GM18951 (cell line): ENCODE measurements around the gene IL15RA.
"Not testable (repeated sequence)": the region's sequence is repeated elsewhere in the genome, so short reads cannot be mapped to it uniquely, and the experiment has no call there.

ENCODE experiments used
- POLR2A ChIP-seq: IDR thresholded peaks from 4 replicates; pipeline ENCODE4 v1.6.1; 2011; ENCODE audit warnings: mild to moderate bottlenecking; ENCODE audit not compliant: insufficient read length, insufficient read depth; ENCODE audit errors: extremely low read depth
- in situ Hi-C: fragments of 300-500 bp; cut with MboI; formaldehyde crosslinking; loops from one replicate; pipeline ENCODE4 v1.12.0; 2022; ENCODE audit warnings: low sequenced_read_pairs, mixed read lengths, inconsistent platforms; ENCODE audit not compliant: unreplicated experiment

IL15RA gene

DNA sequence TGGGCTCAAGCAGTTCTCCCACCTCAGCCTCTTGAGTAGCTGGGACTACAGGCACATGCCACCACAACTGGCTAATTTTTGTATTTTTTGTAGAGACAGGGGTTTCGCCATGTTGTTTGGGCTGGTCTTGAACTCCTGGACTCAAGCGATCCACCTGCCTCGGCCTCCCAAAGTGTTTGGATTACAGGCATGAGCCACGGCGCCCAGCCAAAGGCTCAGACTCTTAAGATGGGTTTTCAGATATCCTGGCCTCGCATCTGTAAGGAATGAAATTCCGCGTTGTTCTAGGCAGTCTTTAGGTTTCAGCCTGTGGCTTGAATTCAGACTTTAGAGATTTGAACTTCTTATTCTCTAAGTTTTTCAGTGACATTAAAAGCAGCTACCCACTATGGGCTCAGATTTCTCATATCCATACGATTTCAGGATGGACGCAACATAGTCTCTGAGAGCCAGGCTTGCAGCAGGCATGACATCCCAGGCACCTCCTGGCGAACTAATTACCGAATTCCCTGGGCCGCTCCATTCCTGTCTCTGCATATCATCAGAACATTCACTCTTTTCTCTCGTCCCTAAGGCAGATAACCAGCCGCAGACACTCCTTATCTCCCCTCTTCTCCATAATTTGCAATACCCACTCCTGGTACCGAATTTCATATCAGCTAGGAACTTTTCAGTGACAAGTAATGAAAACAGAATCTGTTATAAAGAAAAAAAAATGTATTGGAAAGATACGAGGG lies 29.7 kb downstream of the IL15RA start:
- in situ Hi-C loops, result no loop called here

DNA sequence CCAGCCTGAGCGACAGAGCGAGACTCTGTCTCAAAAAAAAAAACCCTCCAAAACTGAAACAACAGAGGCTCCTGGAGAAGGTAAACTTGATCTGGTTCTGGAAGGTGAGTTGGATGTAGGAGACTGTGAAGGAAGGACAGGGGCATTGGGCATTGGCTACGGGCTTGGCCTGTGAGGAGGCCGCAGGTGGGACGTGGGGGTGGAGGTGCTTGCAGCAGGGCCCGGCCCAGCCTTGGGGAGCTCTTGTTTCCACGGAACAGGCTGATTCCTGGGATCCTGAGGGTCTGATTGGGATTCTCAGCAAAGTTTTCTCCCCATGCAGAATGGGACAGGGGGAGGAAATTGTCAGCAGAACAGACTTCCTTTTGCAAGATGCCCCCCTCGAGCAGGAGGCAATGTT lies 30.6 kb downstream of the IL15RA start:
- TF ChIP-seq POLR2A, result no peak
- in situ Hi-C loops, result no loop called here

More for the DNA sequence above, 29.7 kb downstream of the IL15RA start:
- TF ChIP-seq POLR2A, result no peak

DNA sequence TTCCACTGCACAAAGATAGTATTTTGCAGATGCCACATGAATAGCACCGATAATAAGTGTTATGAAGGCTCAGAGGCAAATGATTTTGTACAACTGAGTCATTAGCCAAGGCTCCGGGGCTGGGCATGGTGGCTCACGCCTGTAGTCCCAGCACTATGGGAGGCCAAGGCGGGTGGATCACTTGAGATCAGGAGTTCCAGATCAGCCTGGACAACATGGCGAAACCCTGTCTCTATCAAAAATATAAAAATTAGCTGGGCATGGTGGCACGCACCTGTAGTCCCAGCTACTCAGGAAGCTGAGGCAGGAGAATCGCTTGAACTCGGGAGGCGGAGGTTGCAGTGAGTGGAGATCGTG lies 30.9 kb downstream of the IL15RA start:
- in situ Hi-C loops, result not testable (repeated sequence)

DNA sequence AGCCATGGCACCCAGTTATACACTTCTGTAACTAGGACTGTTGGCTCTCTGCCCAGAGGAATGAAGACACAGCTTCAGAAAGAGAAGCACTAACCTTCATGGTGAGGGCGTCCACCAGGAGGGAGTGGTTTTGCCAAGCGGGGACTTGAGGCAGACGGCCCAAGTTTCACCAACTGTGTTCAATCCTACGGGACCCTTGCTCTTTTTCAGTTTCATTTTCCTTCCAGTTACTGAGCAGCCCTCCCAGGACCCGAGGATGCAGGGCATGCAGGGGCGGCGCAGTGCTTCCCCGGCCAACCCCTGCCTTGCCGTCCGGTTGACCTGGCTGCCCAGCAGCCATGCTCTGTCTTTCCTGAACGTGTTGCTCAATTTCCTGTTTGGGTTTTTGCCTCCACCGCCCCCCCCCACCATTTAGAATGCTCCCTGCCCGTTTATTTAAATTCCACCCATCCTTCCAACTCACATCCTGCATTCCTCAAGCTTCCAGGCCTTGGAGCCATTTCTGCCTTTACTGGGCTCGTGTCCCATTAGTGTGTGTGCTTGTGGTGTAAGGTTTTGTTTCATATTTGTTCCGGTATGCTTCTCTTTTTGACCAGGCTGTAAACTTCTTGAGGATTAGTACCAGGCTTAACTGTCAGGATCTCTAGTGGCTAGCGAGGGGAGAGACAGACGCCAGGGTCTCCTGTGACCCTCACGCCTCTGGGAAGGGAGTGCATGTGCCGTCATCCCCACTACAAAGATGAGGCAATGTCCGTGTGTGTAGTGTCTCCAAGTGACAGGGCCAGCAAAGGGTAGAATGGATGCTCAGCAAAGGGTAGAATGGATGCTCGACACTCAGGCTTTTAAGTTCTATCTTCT lies 31.6 kb downstream of the IL15RA start:
- in situ Hi-C loops, result no loop called here
- no peak for TF ChIP-seq POLR2A

DNA sequence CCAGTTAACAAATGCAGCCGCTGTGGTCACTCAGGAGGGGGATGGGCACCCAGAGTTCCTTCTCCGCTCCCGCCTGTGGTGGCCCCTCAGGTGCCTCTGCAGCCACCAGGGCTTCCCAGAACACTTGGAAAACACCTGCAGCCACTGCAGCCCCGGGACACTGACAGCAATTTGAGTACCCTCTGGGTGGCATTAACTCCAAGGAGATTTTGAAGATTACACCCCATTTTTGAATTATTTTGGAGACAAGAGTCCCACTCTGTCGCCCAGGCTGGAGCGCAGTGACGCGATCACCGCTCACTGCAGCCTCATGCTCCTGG lies 32.2 kb downstream of the IL15RA start:
- in situ Hi-C loops, result no loop called here
- TF ChIP-seq POLR2A, result no peak

DNA sequence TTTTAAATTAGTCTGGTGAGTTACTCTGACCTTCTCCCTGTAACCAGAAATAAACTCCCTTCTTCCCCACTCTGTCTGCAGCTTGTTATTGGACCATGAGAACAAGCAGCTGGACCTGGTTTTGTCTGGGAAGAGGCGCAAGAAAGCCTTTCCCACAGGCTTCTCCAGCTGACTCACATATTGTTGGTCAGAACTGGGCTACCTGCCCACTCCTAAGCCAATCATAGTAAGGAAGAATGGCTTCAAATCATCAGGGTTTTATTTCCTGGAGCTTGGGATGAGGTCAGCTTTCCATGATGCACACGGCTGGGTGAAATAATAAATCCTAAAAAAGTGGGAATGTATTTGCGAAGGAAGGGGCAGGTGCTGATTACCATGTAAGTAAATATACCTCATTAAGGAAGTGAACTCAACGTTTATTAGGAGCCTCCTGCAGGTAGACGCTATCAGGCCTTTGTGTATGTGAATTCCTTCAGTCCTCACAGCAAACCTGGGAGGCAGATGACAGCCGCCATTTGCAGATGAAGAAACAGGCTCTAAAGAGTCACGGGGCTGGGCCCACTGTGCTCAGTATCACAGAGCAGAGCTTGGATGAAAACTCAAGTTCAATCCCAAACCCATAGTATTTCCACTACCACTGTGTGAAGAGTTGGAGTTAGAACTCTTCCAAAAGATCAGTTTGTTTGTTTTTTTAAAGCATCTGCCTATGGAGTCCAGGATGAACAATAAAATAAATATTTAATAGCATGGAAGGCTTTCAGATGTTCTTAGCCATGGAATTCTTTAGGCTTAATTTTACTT lies 32.8 kb downstream of the IL15RA start:
- no peak for TF ChIP-seq POLR2A
- in situ Hi-C loops, result no loop called here

DNA sequence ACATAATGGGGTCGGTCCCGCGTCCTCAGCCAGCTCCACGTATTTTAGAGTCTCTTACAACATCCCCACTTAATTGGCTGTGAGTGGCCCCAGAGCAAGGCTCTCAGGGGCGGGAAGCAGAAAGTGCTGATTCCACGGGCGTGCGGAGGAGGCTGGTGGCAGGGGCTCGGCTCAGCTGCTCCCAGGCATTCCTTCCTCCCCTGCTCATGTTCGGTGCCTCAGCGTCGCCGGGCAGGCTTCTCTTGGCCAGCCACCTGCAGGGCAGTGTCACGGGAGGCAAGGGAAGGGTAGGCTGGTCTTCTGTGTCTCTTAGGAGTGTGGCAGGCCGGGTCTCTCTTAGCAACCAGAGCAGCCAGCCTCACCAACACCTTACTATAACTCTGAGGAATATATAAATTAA lies 33.8 kb downstream of the IL15RA start:
- no peak for TF ChIP-seq POLR2A
- in situ Hi-C loops, result no loop called here

DNA sequence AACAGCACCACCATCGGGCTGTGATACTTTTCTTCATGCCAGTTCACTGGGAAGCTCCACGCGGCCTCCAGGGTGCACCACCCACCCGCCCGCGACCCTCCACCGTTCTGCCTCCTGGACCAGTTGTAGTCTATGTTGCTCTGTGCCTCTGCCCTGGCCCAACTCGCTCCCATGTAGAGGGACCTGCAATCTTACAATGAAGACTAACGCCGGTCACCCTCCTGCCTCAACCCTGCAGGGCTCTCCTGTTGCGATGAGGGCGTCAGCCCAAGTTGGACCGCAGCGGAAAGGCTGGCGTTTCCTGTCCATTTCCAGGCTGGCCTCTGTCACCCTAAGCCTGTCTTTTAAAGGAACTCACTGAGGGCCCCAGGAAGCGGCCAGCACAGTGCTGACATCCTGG lies 34.9 kb downstream of the IL15RA start:
- no peak for TF ChIP-seq POLR2A
- in situ Hi-C loops, result no loop called here

DNA sequence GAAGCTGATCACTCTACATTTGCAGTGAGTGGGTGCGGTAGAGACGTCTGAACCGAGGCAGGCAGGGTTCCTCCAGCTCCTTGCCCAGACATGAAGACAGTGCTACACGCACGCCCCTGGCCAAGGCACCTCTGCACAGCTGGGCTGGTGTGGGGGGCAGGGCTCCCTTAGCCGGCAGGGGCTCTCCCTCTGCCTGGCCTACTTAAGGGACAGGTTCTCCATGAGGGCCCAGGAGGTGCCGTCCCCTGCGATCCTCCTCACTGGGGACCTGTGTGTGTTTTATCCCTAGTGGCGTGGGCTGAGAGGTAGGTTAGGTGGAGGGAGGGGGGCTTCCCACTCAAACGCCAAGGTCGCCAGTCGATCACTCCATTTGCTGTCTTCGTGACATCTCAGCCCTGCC lies 35.3 kb downstream of the IL15RA start:
- in situ Hi-C loops, result no loop called here
- no peak for TF ChIP-seq POLR2A

DNA sequence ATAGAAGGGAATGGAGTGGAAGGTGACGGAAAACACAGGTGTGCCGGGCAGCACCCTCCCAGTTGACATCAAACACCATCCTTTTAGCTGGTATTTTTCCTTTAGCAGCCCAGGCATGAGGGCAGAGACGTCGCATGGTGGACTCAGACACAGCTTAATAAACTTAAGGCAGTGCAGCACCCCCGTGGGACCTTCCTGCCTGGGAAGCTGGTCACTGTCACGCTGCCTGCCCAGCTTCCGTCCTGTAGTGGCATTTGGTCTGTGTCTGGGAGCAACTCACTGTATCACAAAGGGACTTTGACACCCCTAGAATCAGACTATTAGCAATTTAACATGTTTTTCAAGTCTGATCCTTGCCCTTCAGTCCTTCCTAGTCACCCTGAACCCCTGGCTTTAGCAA lies 35.8 kb downstream of the IL15RA start:
- no peak for TF ChIP-seq POLR2A

DNA sequence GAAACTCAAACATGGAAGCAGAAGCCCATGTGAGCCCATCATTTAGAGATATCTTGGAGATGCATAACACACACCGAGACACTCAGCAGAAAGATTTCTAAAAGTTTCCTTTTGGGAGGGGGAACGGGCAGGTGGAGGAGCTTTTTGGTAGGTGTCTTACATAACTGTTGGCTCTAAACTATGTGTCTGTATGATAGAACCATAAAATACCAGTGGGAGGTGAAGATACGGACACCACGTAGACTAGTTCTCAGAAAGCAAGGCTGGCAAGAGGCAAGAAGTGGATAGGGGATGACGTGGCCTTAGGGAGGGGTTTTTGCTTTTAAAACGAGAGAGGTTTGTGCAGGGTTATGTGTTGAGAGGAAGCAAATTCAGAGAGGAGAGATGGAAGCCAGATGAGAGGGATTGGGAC lies 36.5 kb downstream of the IL15RA start:
- in situ Hi-C loops, result no loop called here
- no peak for TF ChIP-seq POLR2A

More for the DNA sequence above, 35.8 kb downstream of the IL15RA start:
- in situ Hi-C loops, result no loop called here

DNA sequence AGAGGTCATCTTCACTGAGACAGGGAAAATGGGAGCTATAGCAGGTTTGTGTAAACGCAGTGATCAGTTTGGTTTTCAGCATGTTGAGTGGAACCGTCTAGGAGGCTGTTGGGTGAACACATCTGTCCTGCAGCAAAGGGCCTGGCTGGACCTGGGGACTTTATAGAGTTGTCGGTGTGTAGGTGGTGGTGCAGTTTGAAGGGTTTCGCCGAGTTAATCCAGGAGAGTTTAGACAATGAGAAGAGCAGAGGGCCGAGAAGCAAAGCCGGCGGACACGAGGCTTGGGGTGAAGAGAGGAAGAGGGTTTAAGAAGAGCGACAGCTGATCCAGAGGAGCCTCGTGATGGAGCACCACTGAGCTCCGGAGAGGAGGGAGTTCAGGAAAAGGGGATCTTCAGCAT lies 39.1 kb downstream of the IL15RA start:
- TF ChIP-seq POLR2A, result no peak
- in situ Hi-C loops, result no loop called here

DNA sequence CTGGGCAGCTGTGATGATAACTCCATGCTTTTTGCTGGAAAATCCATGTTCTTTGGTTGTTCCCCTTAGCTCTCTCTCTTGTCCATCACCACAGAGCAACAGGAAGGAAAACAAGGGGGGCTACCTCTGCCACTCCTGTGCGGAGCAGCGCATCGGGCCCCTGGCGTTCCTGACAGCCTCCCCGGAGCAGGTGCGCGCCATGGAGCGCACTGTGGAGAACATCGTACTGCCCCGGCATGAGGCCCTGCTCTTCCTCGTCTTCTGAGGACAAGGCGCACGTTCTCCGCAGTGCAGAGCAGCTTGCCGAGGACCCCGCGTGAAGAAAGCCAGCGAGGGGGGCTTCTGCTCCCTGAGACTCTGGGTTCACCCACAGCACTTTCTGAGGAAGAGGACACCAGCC lies 40.3 kb downstream of the IL15RA start:
- in situ Hi-C loops, result no loop called here
- no peak for TF ChIP-seq POLR2A
